Measurements from ENCODE around the gene HK2. TPM values are rescaled to one million over a fixed set of nuclear protein-coding genes. Genes with fewer than 3 reads are reported as not detected.

The HK2 gene
- total RNA-seq, 1 donor from 2014 or later, result 6.8 TPM

GRCh38 chr2:74878551-74878950, 44.6 kb downstream of the HK2 start:
- Histone ChIP-seq H3K36me3 (peaks cover 34 to 42% of the 10 kb centered on the region in 2 donors), H3K4me1 (no peaks in the 10 kb centered on the region), H3K27me3 (no peaks in the 10 kb centered on the region), H3K9me3 (no peaks in the 10 kb centered on the region), H3K4me3 (no peak overlapping the region), H3K27ac (no peak overlapping the region)
- TF ChIP-seq CTCF (IDR thresholded peaks at IDR 0.05), result no peak
- intact Hi-C loops (cut with DNase I), result no loop called here
- DNase-seq (ENCODE audit: low spot score in 2 of 2), result no peak

GRCh38 chr2:74880054-74880728, 46.3 kb downstream of the HK2 start:
- DNase-seq (ENCODE audit: low spot score in 2 of 2), result no peak
- no peak for TF ChIP-seq CTCF (IDR thresholded peaks at IDR 0.05)
- no peaks in the 10 kb centered on the region for H3K9me3 ChIP-seq
- H3K4me1 ChIP-seq, result no peaks in the 10 kb centered on the region
- no peak overlapping the region for H3K4me3 ChIP-seq
- no peaks in the 10 kb centered on the region for H3K27me3 ChIP-seq
- H3K27ac ChIP-seq, result no peak overlapping the region
- H3K36me3 ChIP-seq, result peaks cover 45 to 50% of the 10 kb centered on the region in 2 donors
- intact Hi-C loops (cut with DNase I), result no loop called here

- intact Hi-C loops (cut with DNase I), result no loop called here
- Histone ChIP-seq H3K9me3 (no peaks in the 10 kb centered on the region), H3K27ac (no peak overlapping the region), H3K4me3 (no peak overlapping the region), H3K4me1 (no peaks in the 10 kb centered on the region), H3K27me3 (no peaks in the 10 kb centered on the region), H3K36me3 (peaks cover 52 to 57% of the 10 kb centered on the region in 2 donors)
- TF ChIP-seq CTCF (IDR thresholded peaks at IDR 0.05), result no peak
- no peak for DNase-seq (ENCODE audit: low spot score in 2 of 2)
Measured at GRCh38 chr2:74881176-74881575, 47.2 kb downstream of the HK2 start.

- peaks cover 58 to 60% of the 10 kb centered on the region in 2 donors for H3K36me3 ChIP-seq
- no peak for DNase-seq (ENCODE audit: low spot score in 2 of 2)
- intact Hi-C loops (cut with DNase I), result no loop called here
Measured at GRCh38 chr2:74881626-74882298, 47.8 kb downstream of the HK2 start.

GRCh38 chr2:74882299-74882687, 48.4 kb downstream of the HK2 start:
- Histone ChIP-seq H3K4me1 (no peaks in the 10 kb centered on the region), H3K4me3 (no peak overlapping the region), H3K9me3 (no peaks in the 10 kb centered on the region), H3K27ac (no peak overlapping the region), H3K27me3 (no peaks in the 10 kb centered on the region), H3K36me3 (peaks cover 55 to 57% of the 10 kb centered on the region in 2 donors)
- no peak for TF ChIP-seq CTCF (IDR thresholded peaks at IDR 0.05)
- intact Hi-C loops (cut with DNase I), result no loop called here
- DNase-seq (ENCODE audit: low spot score in 2 of 2), result no peak

More at GRCh38 chr2:74881626-74882298, 47.8 kb downstream of the HK2 start:
- Histone ChIP-seq H3K4me3 (no peak overlapping the region), H3K27me3 (no peaks in the 10 kb centered on the region), H3K27ac (no peak overlapping the region), H3K4me1 (no peaks in the 10 kb centered on the region), H3K9me3 (no peaks in the 10 kb centered on the region)
- TF ChIP-seq CTCF (IDR thresholded peaks at IDR 0.05), result no peak

Data from ascending aorta (tissue), 2 donors.